ENCODE data around the gene ZDHHC4.

The ZDHHC4 gene

GRCh38 chr7:6636741-6637543 lies 59.7 kb downstream of the ZDHHC4 start, which contains the start of gene ZNF316:
ZNF316 (plus strand) TSS chr7:6637318; CDS start chr7:6642410, 5,092 bp downstream.
- peak; percentile 84 to 96 (median 91) for DNase-seq

- peak; percentile 51 to 82 (median 70) for DNase-seq
Measured at GRCh38 chr7:6637544-6638229, 60.4 kb downstream of the ZDHHC4 start.
